Thyroid gland (tissue), 4 donors: ENCODE data around the gene HNRNPA0. TPM values are rescaled to one million over a fixed set of nuclear protein-coding genes. Genes with fewer than 3 reads are reported as not detected.

ENCODE experiments used
- DNase-seq, 2 donors: peaks; one replicate each; pipeline ENCODE4 v3.0.0-alpha.2; 2019
- H3K27ac ChIP-seq, 3 donors: fragments of 200-600 bp; sonication (generic); 1 replicate in 2 of 3; 2 replicates in 1 of 3; pipeline ENCODE4 v1.5.1; 2016 to 2019; ENCODE audit warnings: mild to moderate bottlenecking in 1 of 3, moderate library complexity in 1 of 3
- H3K27me3 ChIP-seq: fragments of 200-600 bp; sonication (generic); one replicate; pipeline ENCODE4 v1.5.1; 2019
- H3K36me3 ChIP-seq, 2 donors: fragments of 200-600 bp; sonication (generic); one replicate each; pipeline ENCODE4 v1.5.1; 2016 to 2019
- H3K4me1 ChIP-seq, 2 donors: fragments of 200-600 bp; sonication (generic); one replicate each; pipeline ENCODE4 v1.5.1; 2017 to 2019
- H3K4me3 ChIP-seq, 3 donors: fragments of 200-600 bp; sonication (generic); replicated peaks in 1 of 3; 1 replicate in 2 of 3; 2 replicates in 1 of 3; pipeline ENCODE4 v1.5.1; 2016; ENCODE audit warnings: mild to moderate bottlenecking in 1 of 3
- H3K9me3 ChIP-seq: fragments of 200-600 bp; sonication (generic); one replicate; pipeline ENCODE4 v1.5.1; 2017
- POLR2A ChIP-seq, 2 donors: fragments of 450-650 bp; IDR thresholded peaks; one replicate each; pipeline ENCODE4 v1.6.1; 2017; ENCODE audit warnings: antibody characterized with exemption in 2 of 2, mild to moderate bottlenecking in 2 of 2, moderate library complexity in 1 of 2
- WGBS, 2 donors: methylation state at CpG; one replicate each; pipeline ENCODE4 v1.1.5; 2017; 5-methylcytosine and 5-hydroxymethylcytosine counted together
- intact Hi-C: fragments of 100-400 bp; cut with DNase I; formaldehyde crosslinking; loops from one replicate; pipeline ENCODE4 v1.15.1; 2023
- total RNA-seq, 4 donors: library from RNA; depleted of rRNA; stranded (reverse); fragments of >200 nt; gene quantifications; one replicate each; pipeline ENCODE4 v1.2.3, GENCODE V29; 2016
- TF ChIP-seq, protein P1 (sequence below), 6 experiments: fragments of 200-600 bp in 3 of 6; fragments of 450-650 bp in 3 of 6; sonication (generic) in 3 of 6; IDR thresholded peaks; one replicate each; pipeline ENCODE4 v1.5.1; 2016 to 2019; ENCODE audit warnings: antibody characterized with exemption in 6 of 6, mild to moderate bottlenecking in 2 of 6, inconsistent platforms in 1 of 6, moderate library complexity in 1 of 6

Gene HNRNPA0
- total RNA-seq, 4 donors from 2014 or later, result 10.6 to 14.1 (median 12.4) TPM

- H3K27ac ChIP-seq, result peak overlapping the region in 1 of 3 donors; percentile 87
- peaks cover 18 to 35% of the 10 kb centered on the region in 2 donors for H3K4me1 ChIP-seq
- no peaks in the 10 kb centered on the region for H3K36me3 ChIP-seq
- WGBS, 2 donors, result 69 to 73% methylated on average over 5 of the region's 5 CpGs
- intact Hi-C loops, result loop anchor here (2.0 kb wide), 1 partner anchor 77 kb away; no protein-coding TSS in a partner anchor
- no peak for DNase-seq
- no peaks in the 10 kb centered on the region for H3K27me3 ChIP-seq
- H3K4me3 ChIP-seq, result no peak overlapping the region
- H3K9me3 ChIP-seq, result no peaks in the 10 kb centered on the region
- TF ChIP-seq POLR2A (IDR thresholded peaks at IDR 0.05), result no peak
- TF ChIP-seq, protein P1, sequence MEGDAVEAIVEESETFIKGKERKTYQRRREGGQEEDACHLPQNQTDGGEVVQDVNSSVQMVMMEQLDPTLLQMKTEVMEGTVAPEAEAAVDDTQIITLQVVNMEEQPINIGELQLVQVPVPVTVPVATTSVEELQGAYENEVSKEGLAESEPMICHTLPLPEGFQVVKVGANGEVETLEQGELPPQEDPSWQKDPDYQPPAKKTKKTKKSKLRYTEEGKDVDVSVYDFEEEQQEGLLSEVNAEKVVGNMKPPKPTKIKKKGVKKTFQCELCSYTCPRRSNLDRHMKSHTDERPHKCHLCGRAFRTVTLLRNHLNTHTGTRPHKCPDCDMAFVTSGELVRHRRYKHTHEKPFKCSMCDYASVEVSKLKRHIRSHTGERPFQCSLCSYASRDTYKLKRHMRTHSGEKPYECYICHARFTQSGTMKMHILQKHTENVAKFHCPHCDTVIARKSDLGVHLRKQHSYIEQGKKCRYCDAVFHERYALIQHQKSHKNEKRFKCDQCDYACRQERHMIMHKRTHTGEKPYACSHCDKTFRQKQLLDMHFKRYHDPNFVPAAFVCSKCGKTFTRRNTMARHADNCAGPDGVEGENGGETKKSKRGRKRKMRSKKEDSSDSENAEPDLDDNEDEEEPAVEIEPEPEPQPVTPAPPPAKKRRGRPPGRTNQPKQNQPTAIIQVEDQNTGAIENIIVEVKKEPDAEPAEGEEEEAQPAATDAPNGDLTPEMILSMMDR (IDR thresholded peaks at IDR 0.05), result no peak
These were observed 16.6 kb downstream of the HNRNPA0 start for GRCh38 chr5:137737349-137738131.

DNA sequence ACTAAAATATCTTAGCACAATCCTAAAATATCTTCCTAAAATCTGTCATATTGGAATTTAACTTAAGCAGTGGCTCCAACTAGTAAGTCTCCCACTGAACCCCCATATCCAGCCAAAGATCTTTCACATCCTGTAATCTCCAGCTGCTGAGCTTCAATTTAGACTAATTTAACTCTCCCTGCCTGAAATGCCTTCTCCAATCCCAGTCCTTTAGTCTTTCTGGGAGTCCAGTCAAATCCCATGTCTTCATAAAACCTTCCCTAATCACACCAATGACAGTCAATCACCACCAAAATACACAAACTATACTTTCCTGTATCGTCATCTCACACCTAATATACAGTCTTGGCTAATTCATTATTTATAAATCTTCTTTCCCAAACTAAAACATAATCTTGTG, 17.7 kb downstream of the HNRNPA0 start:
- Histone ChIP-seq H3K36me3 (no peaks in the 10 kb centered on the region), H3K4me1 (peaks cover 23 to 42% of the 10 kb centered on the region in 2 donors), H3K4me3 (no peak overlapping the region), H3K27ac (peak overlapping the region; percentile 84 to 91 (median 87)), H3K9me3 (no peaks in the 10 kb centered on the region), H3K27me3 (no peaks in the 10 kb centered on the region)
- DNase-seq, result no peak
- TF ChIP-seq, protein P1 (IDR thresholded peaks at IDR 0.05), result no peak
- WGBS, 2 donors, result 90 to 91% methylated on average over 1 of the region's 1 CpG
- intact Hi-C loops, result loop anchor here (2.0 kb wide), 1 partner anchor 76 kb away; no protein-coding TSS in a partner anchor

GRCh38 chr5:137735555-137736284, 18.4 kb downstream of the HNRNPA0 start, which contains the start of gene KLHL3:
Gene KLHL3, minus strand, starts transcription at chr5:137736089. Its CDS starts 443 bp downstream, at chr5:137735646.
- peaks cover 29 to 42% of the 10 kb centered on the region in 2 donors for H3K4me1 ChIP-seq
- no peaks in the 10 kb centered on the region for H3K9me3 ChIP-seq
- peak within 1 kb of the TSS; percentile 84 to 91 (median 87) for H3K27ac ChIP-seq
- H3K27me3 ChIP-seq, result no peaks in the 10 kb centered on the region
- WGBS, 2 donors, result 1 to 4% methylated on average over 11 to 12 of the region's 12 CpGs
- H3K4me3 ChIP-seq, result peak within 1 kb of the TSS; percentile 8 to 33 (median 16)
- H3K36me3 ChIP-seq, result no peaks in the 10 kb centered on the region
- TF ChIP-seq POLR2A (IDR thresholded peaks at IDR 0.05), result peak in 1 of 2 donors; percentile 51
- TF ChIP-seq, protein P1 (IDR thresholded peaks at IDR 0.05), result peak in 5 of 6 experiments; percentile 14 to 68 (median 42)
- peak; percentile 78 to 80 for DNase-seq
- intact Hi-C loops, result loop anchor here (2.0 kb wide), 1 partner anchor 75 kb away; no protein-coding TSS in a partner anchor

GRCh38 chr5:137734962-137735554, 19.1 kb downstream of the HNRNPA0 start:
- no peaks in the 10 kb centered on the region for H3K36me3 ChIP-seq
- WGBS, 2 donors, result 0 to 7% methylated on average over 11 to 14 of the region's 14 CpGs
- peaks cover 35 to 46% of the 10 kb centered on the region in 2 donors for H3K4me1 ChIP-seq
- TF ChIP-seq, protein P1 (IDR thresholded peaks at IDR 0.05), result no peak
- peak in 1 of 2 donors; percentile 48 for TF ChIP-seq POLR2A (IDR thresholded peaks at IDR 0.05)
- intact Hi-C loops, result no loop called here
- peak overlapping the region; percentile 8 to 33 (median 16) for H3K4me3 ChIP-seq
- peak overlapping the region; percentile 84 to 91 (median 87) for H3K27ac ChIP-seq
- peak; percentile 64 to 69 for DNase-seq
- H3K9me3 ChIP-seq, result no peaks in the 10 kb centered on the region
- no peaks in the 10 kb centered on the region for H3K27me3 ChIP-seq
